GM19438 (cell line): ENCODE results near the gene SECISBP2L.
A peak's percentile ranks its signal among the peaks of the same experiment; 100 is the strongest.

Source experiments
- ATAC-seq: cut with Tn5 transposase; IDR thresholded peaks from one replicate; pipeline ENCODE4 v1.9.1; 2021; ENCODE audit warnings: low read depth; ENCODE audit not compliant: unreplicated experiment

Gene SECISBP2L

DNA sequence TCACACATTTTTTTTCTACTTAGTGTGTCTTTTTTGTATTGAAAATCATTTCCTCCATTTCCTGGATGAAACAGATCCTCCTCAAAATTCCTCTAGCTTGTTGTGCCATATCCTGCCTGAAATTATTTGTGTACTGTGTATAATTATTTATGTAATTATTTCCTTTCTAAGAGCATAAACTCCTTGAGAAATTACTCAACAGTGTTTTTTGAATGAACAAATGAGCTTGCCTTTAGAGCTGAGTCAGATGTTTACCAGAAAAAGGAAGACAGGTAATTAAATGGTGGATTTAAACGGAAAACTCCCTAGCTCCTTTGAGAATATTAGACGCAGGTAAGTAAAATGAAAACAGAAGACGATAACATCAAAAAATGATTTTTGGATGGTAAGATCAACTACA lies 13.2 kb upstream of the SECISBP2L start:
- no peak for ATAC-seq

GRCh38 chr15:49058559-49058958 lies 12.3 kb upstream of the SECISBP2L start:
- ATAC-seq = no peak

GRCh38 chr15:49055630-49056029 lies 9.4 kb upstream of the SECISBP2L start:
- no peak for ATAC-seq

DNA sequence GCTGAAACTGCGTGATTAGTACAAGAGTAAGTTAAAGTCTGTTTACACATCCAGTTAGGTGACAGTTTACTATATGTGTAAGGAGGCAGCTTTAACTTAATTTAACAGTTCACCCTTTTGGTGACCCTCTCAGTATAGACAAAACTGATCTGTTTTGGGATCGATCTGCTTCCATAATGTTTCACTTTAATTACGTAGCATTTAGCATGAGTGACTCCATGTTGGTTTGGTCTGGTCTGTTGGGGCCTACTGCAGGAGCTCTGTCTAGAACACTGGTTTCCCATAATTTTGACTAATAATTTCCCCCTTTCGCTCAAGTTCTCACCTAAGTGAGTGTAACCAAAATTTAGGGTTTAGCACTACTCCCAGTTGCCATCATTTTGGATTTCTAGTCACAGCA lies 6.4 kb upstream of the SECISBP2L start:
- no peak for ATAC-seq

- ATAC-seq = no peak
Observed at GRCh38 chr15:49047456-49047855, 1.2 kb upstream of the SECISBP2L start.

- peak; percentile 35 for ATAC-seq
Observed at GRCh38 chr15:49045751-49046219, 461 bp downstream of the SECISBP2L start.

GRCh38 chr15:49044766-49045606 lies 1.3 kb downstream of the SECISBP2L start:
- ATAC-seq = no peak

DNA sequence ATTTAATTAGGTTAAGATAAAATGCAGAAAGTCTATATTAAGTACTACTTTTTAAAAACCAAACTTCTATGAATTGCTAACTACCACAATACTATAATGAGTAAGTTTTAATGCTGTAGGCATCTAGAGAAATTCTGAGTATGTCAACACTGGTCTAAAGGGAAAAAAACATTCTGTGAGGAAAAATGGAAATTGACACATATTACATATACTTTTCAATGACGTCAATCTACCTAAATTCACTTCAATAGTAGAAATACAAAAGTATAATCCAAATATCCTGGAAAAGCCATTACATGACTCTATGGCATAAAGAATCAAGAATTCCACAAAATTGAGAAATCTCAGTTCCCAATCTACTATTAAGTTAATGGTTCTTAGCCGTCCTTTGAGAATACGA lies 2.2 kb downstream of the SECISBP2L start:
- no peak for ATAC-seq

- no peak for ATAC-seq
Observed at GRCh38 chr15:49042165-49042564, 4.1 kb downstream of the SECISBP2L start.

DNA sequence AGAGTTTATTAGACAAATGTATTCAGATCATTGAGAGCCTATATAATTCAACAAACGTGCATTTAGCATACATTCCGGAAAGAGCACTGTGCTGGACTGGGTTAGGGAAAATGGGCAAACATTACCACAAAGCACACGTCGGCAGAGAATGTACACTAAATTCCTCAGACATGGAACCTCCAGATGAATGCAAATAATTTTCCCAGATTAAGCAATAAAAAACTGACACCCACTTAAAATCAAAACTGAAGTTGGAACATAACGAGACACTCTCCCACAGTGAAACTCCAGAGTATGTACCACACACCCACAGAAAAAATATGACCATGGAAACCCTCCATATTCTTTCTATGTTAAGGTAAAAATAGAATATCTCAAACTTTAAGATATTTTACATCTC lies 4.8 kb downstream of the SECISBP2L start:
- ATAC-seq = no peak

GRCh38 chr15:49040151-49040550 lies 6.1 kb downstream of the SECISBP2L start:
- ATAC-seq = no peak

GRCh38 chr15:49038382-49038781 lies 7.9 kb downstream of the SECISBP2L start:
- ATAC-seq = no peak

GRCh38 chr15:49037546-49037940 lies 8.7 kb downstream of the SECISBP2L start:
- ATAC-seq = no peak

DNA sequence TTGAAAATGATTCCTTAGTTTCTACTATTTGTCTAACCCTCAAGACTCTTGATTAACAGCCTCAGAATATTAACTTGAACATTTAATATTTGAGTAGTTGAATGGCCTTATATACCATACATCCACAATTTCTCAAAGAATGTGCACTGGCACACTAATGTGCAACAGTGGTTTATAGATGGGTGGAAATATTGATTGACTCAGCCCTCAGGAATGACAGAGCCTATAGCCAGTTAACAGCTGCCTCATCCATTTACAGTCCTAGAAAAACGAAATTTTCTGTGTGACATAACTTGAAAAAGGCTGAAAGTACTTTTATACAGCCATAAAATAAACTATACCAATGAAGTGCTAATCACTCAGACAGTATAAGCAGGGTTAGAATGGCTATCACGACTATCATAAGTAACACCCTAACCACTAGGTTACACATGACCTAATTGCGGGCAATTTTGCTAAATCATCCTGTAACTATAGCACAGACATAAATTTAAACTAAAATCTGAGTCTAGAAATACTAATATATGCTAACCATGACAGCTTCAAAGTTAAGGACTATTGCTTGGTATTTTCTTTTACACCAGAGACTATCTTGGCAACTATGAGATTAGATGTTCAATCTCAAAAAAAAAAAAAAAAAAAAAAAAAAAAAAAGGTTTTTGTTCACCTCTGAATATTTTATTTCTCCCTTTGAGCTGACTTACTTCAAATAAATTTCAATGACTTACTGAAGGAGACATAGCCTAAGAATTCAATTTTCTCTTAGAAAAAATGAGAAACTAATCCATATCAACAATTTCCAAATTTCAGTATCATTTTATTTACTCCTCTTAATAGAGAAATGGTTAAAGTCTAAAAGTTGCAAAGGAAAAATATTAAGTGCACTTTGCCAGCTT lies 9.3 kb downstream of the SECISBP2L start:
- no peak for ATAC-seq

- ATAC-seq = no peak
Observed at GRCh38 chr15:49035825-49036224, 10.4 kb downstream of the SECISBP2L start.

GRCh38 chr15:49032601-49033145 lies 13.6 kb downstream of the SECISBP2L start:
- ATAC-seq = no peak

DNA sequence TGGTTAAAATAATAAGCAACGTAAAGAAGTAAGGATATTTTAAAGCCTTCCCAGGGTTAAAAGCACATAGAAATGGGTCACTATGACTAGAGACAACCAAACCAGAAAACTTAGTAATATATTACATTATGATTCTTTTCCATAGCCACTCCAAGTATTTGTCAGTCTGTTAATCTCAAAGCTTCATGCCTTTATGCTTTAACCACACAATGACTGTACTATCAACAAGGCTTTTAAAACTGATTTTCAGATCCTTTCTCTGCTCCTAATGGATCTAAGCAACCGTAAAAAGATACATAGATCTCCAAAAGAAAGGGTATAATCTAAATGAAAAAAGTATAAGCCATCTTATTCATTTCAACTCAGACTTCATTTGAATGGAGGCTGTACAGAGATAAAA lies 14.4 kb downstream of the SECISBP2L start:
- no peak for ATAC-seq

DNA sequence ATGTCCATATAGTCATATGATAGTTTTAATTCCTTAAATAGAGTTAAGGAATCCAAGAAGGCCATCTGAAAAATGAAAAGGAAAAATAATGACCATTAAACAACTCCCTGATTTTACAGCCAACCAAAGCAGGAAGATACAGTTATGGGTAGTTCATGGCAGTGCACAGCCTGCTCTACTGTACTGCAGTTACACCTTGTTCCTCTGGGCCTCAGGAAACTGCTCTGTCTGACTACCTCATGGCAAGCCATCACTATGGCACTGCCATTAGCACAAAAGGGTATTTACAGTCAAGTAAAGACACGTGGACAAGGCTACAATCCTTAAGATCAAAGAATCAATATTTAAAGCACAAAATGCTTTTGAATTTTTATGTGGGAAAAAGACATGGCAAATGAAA lies 19.5 kb downstream of the SECISBP2L start:
- ATAC-seq = no peak

DNA sequence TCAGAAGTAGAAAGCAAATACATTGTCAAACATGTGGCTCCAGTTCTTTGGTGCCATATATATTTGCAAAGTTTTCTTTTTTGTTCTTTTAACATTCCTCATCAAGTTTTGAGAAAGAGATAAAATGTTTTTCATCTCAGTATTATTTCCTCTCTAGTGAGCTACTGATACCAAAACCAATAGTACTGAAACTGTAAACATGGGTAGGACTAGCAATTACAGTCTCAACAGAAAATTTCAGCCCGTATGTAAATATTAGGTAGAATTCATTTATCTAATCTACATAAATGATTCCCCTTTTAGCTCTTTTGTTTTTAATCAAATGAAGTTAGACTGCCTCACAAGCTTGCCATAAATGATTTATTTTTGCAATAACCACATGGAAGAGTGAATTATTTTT lies 21.4 kb downstream of the SECISBP2L start:
- ATAC-seq = no peak

DNA sequence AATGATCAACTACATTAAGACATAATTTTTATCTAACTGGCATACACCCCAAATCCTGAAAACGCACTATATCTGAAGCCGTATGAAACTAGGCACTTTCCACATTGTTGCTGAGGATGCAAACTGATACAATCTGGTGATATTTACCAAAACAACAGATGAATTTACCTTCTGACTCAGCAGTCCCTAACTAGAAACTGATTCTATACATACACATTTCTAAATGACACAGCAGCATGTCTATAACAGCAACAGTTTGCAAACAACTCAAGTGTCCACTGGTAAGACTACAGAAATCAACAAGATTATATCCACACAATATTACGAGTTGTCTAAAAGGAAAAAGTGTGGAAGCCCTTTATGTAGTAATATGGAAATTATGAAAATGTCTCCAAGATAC lies 22.9 kb downstream of the SECISBP2L start:
- peak; percentile 66 for ATAC-seq

DNA sequence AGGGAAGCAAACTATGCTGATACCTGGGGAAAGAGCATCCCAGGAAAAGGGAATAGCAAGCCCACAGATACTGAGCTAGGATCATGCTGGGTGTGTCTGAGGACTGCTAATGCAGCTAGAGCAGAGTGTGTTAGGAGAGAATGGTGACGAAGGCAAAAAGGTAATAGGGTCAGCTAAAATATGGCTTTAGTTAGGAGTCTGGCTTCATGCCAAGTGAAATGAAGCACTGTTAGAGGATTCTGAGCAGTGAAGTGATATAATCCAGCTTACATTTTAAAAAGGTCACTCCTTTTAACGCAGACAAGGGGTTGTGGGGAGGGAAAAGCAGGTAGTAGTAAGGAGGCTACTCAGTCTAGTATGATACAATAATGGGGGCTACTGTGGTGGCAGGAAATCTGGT lies 30.4 kb downstream of the SECISBP2L start:
- ATAC-seq = no peak
